Measurements from ENCODE around the gene CREB3L4. TPM values are rescaled to one million over a fixed set of nuclear protein-coding genes. Genes with fewer than 3 reads are reported as not detected.

The CREB3L4 gene
- total RNA-seq, 1 experiment from 2014 or later = 12.3 TPM

DNA sequence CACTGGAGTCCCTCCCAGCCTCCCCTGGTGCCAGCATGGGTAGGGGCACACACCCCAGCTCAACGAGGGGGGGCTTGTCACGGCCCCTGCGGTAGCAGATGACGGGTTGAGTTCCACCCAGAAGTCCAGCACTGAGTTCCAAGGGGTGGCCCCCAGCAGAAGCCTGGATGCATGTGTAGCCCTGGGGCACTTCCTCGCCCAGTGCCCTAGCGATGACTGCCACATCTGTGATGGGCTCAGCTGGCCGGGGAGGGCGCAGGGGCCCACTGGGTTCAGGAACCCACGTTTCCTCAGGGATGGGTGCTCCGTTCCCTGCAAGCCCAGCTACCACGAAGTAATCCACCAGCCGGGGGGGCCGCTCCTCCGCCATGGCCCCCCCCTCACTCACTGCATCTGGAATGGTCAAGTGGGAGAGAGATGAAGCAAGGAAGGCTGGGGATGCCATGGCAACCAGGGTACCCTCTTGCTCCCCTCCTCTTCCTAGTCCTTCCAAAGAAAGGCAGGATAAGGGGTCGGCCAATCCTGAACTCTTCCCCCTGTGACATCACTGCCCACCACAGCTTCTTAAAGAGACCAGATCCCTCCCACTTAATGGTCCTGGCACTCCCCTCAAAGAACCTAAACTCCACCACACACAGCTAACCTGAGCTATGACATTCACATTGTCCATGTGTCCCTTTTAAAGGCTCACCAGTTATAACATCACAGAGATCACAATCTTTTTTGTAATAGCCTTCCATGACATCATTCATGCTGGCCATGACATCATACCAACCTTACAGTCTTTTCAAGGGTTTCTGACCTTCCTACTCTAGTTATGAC is 23.5 kb upstream of the CREB3L4 start:
- in situ Hi-C loops (cut with HindIII; ENCODE audit: low pct_unique_long_range_greater_than_20kb, low sequenced_read_pairs) = no loop called here
- TF ChIP-seq SIN3A (IDR thresholded peaks at IDR 0.05; ENCODE audit: borderline replicate concordance, insufficient read depth, low read depth, low read length) = no peak
- TF ChIP-seq, protein P1, sequence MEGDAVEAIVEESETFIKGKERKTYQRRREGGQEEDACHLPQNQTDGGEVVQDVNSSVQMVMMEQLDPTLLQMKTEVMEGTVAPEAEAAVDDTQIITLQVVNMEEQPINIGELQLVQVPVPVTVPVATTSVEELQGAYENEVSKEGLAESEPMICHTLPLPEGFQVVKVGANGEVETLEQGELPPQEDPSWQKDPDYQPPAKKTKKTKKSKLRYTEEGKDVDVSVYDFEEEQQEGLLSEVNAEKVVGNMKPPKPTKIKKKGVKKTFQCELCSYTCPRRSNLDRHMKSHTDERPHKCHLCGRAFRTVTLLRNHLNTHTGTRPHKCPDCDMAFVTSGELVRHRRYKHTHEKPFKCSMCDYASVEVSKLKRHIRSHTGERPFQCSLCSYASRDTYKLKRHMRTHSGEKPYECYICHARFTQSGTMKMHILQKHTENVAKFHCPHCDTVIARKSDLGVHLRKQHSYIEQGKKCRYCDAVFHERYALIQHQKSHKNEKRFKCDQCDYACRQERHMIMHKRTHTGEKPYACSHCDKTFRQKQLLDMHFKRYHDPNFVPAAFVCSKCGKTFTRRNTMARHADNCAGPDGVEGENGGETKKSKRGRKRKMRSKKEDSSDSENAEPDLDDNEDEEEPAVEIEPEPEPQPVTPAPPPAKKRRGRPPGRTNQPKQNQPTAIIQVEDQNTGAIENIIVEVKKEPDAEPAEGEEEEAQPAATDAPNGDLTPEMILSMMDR (IDR thresholded peaks at IDR 0.05) = no peak

DNA sequence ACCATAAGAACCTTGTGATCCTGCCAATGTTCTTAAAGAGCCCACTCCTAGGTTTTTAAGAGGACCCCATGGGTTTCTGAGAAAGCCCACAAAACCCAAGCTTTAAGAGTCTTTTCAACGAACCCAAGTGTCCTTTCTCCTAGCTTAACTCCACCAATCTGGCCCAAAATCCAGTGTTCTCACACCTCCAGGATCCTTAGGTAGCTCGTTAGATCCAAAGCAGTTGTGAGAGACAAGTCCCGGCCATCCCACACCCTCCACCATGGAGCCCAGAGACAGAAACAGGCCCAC is 22.9 kb upstream of the CREB3L4 start:
- Histone ChIP-seq H3K4me1 (ENCODE audit: control insufficient read depth, insufficient read depth, low read length) (peaks cover 14% of the 10 kb centered on the region), H3K9me3 (ENCODE audit: control insufficient read depth, insufficient read depth, low read depth, low read length) (no peaks in the 10 kb centered on the region), H3K27me3 (ENCODE audit: control insufficient read depth, insufficient read depth, low read length) (no peaks in the 10 kb centered on the region), H3K27ac (ENCODE audit: low read length) (peak overlapping the region; percentile 78), H3K4me3 (ENCODE audit: low read depth in 2 of 2, low read length in 2 of 2) (peak overlapping the region in 1 of 2 experiments; percentile 77; a peak in 2 of 4 replicates), H3K36me3 (ENCODE audit: control insufficient read depth, insufficient read depth, low read length) (no peaks in the 10 kb centered on the region; the same call in 1 of the 2 replicates)
- intact Hi-C loops (cut with micrococcal nuclease; ENCODE audit: unreplicated experiment) (no loop called here), in situ Hi-C loops (cut with HindIII; ENCODE audit: low pct_unique_long_range_greater_than_20kb, low sequenced_read_pairs) (no loop called here)
- DNase-seq (ENCODE audit: low read depth, low spot score) (no peak), ATAC-seq (no peak)
- BruUV-seq (replicated peaks) = no TSS peak
- POLR2A ChIA-PET = no interaction called here
- TF ChIP-seq, protein P2, sequence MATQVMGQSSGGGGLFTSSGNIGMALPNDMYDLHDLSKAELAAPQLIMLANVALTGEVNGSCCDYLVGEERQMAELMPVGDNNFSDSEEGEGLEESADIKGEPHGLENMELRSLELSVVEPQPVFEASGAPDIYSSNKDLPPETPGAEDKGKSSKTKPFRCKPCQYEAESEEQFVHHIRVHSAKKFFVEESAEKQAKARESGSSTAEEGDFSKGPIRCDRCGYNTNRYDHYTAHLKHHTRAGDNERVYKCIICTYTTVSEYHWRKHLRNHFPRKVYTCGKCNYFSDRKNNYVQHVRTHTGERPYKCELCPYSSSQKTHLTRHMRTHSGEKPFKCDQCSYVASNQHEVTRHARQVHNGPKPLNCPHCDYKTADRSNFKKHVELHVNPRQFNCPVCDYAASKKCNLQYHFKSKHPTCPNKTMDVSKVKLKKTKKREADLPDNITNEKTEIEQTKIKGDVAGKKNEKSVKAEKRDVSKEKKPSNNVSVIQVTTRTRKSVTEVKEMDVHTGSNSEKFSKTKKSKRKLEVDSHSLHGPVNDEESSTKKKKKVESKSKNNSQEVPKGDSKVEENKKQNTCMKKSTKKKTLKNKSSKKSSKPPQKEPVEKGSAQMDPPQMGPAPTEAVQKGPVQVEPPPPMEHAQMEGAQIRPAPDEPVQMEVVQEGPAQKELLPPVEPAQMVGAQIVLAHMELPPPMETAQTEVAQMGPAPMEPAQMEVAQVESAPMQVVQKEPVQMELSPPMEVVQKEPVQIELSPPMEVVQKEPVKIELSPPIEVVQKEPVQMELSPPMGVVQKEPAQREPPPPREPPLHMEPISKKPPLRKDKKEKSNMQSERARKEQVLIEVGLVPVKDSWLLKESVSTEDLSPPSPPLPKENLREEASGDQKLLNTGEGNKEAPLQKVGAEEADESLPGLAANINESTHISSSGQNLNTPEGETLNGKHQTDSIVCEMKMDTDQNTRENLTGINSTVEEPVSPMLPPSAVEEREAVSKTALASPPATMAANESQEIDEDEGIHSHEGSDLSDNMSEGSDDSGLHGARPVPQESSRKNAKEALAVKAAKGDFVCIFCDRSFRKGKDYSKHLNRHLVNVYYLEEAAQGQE (IDR thresholded peaks at IDR 0.05; ENCODE audit: insufficient read depth in 1 of 2, low read depth in 2 of 2, low read length in 1 of 2) = no peak
- no peak for TF ChIP-seq TCF7L2 (IDR thresholded peaks at IDR 0.05; ENCODE audit: low read depth, low read length)
- no peak for TF ChIP-seq SIN3A (IDR thresholded peaks at IDR 0.05; ENCODE audit: borderline replicate concordance, insufficient read depth, low read depth, low read length)
- TF ChIP-seq POLR2AphosphoS5 (IDR thresholded peaks at IDR 0.05; ENCODE audit: low read depth, low read length) = no peak
- TF ChIP-seq, protein P1 (IDR thresholded peaks at IDR 0.05) = no peak
- CTCF ChIA-PET = no interaction called here

More for the DNA sequence above, 23.5 kb upstream of the CREB3L4 start:
- CTCF ChIA-PET = interaction anchor here (0.7 kb wide), 1 partner anchor 1758 kb away, joined by 10 read pairs; no protein-coding TSS in a partner anchor
- POLR2A ChIA-PET = interaction anchor here (0.6 kb wide), 2 partner anchors 15 to 21 kb away, joined by 5 to 6 read pairs; no protein-coding TSS in a partner anchor
- H3K36me3 ChIP-seq (ENCODE audit: control insufficient read depth, insufficient read depth, low read length) = no peaks in the 10 kb centered on the region; the same call in 1 of the 2 replicates
- no peak overlapping the region for H3K4me3 ChIP-seq (ENCODE audit: low read depth in 2 of 2, low read length in 2 of 2)
- H3K9me3 ChIP-seq (ENCODE audit: control insufficient read depth, insufficient read depth, low read depth, low read length) = no peaks in the 10 kb centered on the region
- DNase-seq (ENCODE audit: low read depth, low spot score) = no peak
- ATAC-seq = no peak
- peaks cover 14% of the 10 kb centered on the region for H3K4me1 ChIP-seq (ENCODE audit: control insufficient read depth, insufficient read depth, low read length)
- H3K27ac ChIP-seq (ENCODE audit: low read length) = peak overlapping the region; percentile 78
- BruUV-seq (replicated peaks) = TSS peak; percentile 45
- intact Hi-C loops (cut with micrococcal nuclease; ENCODE audit: unreplicated experiment) = no loop called here
- H3K27me3 ChIP-seq (ENCODE audit: control insufficient read depth, insufficient read depth, low read length) = no peaks in the 10 kb centered on the region

All from Panc1 (cell line).